NCI-H2029 treated with DMSO at 0.1 percent for 48 hours (cell line): Measurements from ENCODE around the gene FGFR4.
"Not testable (repeated sequence)": the region's sequence is repeated elsewhere in the genome, so short reads cannot be mapped to it uniquely, and the experiment has no call there.

Source experiments
- DNase-seq: peaks from one replicate; lab custom pipeline; 2025; lab: John Stamatoyannopoulos, UW

Gene FGFR4

DNA sequence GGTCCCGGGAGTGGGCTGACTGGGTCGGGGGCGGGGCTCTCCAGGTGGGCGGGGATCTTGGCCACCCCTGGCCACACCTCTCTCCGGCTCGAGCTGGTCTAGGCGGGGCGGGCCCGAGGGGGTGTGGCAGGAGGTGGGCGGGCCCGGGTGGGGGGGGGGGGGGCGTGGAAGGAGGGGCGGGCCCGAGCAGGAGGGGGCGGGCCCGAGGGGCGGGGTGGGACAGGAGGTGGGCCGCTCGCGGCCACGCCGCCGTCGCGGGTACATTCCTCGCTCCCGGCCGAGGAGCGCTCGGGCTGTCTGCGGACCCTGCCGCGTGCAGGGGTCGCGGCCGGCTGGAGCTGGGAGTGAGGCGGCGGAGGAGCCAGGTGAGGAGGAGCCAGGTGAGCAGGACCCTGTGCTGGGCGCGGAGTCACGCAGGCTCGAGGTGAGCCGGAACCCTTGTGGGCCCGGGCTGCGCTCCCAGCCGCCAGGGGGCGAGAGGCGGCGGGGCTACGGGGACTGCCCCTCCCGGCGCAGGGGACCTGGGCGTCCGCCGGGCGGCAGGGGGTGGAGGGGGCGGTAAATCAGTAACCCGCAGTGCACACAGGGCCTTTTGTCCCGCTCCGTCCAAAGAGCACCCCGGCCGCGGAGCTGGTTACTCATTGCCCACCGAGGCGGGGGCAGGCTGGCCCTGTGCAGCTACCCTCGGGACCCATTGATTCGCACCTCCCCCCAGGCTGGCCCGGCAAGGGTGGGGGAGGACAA is at the start of gene FGFR4:
Gene FGFR4 (plus strand): TSS at position 262 of the 744 bp plus-strand sequence. CDS start 2,688 bp downstream, outside the sequence.
- DNase-seq, result peak; percentile 11

DNA sequence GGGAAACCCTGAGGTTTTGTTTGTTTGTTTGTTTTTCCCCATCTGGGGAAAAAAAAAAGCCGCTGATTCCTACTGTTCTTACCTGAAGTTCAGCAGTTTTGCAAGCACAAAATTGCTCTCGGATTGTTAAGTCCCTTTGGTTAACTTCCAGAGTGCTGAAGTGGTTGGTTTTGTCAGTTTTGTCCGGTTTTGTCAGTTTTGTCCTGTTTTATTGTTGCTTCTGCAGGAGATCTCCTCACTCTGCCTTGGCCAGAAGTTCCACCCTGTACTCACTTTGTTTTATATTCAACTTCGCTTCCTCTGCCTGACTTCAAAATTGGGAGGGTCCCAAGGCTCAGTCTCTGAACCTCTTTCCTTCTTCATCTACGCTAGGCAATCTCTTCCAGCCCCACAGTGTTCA is 49.8 kb upstream of the FGFR4 start:
- no peak for DNase-seq

DNA sequence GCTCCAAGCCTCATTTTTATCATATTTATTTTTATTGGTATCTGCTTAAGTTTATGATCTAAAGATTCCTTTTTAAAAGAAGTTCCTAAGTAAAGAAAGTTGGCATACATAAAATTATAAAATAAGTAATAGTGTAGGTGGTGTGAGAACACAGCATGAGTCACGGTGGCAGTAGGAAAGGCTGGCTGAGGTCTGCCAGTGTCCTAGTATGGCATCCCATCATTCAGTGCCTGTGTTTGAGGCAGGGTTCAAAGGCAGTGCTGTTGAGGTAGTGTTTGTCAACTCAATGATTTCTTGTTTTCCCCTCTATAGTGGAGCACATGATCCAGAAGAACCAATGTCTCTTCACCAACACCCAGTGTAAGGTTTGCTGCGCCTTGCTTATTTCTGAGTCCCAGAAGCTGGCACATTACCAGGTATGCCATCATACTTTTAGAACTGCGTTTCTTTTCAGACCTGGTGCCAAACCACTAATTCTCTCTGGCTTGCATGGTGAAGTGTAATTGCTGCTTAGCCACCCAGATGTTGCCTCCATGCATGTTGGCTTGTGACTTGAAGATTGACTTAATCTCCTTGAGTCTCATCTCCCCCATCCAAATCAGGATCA is 45.8 kb upstream of the FGFR4 start:
- DNase-seq, result no peak

DNA sequence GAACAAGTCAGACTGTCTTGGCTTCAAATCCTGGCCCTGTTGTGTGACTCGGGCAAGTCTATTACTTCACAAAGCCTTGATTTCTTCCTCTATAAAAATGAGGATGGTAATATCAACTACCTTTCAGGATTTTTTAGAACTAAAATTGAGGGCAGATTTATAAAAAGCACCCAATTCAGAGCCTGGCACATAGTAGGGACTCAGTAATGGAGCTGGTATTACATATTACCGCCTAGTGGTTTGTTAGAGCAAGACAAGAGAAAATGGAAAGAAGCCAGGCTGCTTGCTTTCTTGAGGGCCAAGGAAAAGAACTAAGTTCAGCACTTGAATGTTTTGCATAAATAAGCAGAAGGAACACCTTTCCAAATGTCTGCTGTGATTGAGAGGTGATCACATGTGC is 44.8 kb upstream of the FGFR4 start:
- DNase-seq, result no peak

DNA sequence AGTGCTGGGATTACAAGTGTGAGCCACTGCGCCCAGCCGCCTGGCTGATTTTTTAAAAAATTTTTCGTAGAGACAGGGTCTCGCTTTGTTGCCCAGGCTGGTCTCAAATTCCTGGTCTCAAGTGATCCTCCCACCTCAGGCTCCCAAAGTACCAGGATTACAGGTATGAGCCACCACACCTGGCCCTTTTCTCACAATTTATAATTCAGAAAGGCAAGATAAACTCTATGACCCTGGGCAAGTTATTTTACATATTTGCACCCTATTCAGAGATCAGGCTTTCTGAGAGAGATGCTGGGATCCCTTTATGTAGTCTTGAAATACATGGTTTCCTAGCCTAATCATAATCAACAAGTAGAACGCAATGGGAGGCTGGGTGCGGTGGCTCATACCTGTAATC is 43.6 kb upstream of the FGFR4 start:
- DNase-seq, result no peak

DNA sequence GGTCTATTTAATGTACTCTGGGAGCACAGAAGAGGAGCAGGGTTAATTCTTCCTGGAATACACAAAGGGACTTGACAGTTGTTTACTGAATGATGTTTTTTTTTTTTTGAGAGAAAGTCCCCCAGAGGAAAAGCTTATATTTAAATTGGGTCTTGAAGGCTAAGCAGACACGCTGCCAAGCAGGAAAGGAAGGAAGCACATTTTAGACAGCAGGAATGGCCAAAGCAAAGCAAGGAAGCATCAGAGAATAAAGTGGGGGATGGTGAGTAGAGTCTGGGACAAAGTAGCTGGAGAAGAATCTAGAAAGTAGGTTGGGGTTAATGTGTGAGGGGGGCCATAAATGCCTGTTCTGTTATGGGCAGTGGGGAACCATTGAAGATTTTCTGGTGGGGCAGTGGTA is 42.8 kb upstream of the FGFR4 start:
- no peak for DNase-seq

DNA sequence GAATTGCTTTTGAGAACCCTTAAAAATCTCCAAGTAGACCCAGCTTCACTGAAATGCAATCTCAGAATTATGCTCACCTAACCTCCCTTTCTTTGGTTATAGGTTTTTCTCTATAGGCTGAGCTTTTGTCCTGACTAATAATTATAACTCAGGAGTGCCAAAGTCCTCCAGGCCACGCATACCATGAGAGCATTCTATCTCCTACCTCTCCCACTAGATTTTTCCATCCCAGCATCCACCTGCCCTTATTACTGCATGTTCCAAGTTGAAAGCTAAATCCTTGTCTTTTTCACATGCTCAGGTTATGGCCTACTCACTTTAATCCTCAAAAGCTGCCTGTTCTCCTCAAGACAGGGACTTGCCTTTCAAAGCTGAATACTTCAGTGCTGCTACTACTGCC is 42.1 kb upstream of the FGFR4 start:
- no peak for DNase-seq

DNA sequence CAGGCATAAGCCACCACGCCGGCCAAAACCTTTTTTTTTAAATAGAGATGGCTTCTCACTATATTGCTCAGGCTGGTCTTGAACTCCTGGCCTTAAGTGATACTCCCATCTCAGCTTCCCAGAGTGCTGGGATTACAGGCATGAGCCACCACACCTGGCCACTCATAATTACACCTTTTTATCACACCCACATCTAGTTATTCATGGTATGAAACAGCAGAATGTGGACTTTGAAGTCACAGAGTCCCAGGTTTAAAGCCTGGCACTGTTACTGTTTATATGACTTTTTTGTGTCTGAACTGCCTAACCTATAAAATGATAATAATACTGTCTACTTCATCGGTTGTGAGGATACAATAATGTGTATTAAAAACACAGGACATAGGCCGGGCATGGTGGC is 41.1 kb upstream of the FGFR4 start:
- no peak for DNase-seq

DNA sequence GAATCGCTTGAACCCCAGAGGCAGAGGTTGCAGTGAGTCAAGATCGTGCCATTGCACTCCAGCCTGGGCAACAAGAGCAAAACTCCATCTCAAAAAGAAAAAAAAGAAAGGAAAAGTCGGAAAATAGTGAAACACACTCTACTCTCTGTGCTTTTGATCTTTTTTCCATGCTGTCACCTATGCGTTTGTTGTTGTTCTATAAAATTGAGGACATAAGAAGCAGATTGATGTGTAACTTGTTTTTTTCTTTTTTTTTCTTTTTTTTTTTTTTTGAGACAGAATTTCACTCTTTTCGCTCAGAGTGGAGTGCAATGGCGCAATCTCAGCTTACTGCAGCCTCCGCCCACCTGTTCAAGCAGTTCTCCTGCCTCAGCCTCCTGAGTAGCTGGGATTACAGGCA is 38.2 kb upstream of the FGFR4 start:
- DNase-seq, result not testable (repeated sequence)

DNA sequence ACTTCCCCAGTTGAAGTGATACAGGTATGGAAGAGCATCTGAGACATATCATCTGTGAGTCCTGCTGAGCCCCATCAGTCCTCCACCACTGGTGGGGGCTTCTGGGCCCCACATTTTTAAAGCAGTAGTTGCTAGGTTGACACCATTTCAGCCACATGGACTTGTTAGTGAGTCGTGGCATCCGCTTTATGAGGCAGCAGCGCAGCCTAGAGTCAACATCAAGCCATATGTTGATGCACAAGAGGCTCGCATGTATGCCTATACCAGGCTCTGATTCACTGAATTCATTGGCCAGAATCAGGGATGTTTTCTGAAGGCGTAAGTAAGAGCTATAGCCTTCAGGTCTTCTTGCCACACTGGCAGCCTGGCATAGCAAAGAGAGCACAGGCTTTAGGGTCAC is 37.4 kb upstream of the FGFR4 start:
- DNase-seq, result no peak

DNA sequence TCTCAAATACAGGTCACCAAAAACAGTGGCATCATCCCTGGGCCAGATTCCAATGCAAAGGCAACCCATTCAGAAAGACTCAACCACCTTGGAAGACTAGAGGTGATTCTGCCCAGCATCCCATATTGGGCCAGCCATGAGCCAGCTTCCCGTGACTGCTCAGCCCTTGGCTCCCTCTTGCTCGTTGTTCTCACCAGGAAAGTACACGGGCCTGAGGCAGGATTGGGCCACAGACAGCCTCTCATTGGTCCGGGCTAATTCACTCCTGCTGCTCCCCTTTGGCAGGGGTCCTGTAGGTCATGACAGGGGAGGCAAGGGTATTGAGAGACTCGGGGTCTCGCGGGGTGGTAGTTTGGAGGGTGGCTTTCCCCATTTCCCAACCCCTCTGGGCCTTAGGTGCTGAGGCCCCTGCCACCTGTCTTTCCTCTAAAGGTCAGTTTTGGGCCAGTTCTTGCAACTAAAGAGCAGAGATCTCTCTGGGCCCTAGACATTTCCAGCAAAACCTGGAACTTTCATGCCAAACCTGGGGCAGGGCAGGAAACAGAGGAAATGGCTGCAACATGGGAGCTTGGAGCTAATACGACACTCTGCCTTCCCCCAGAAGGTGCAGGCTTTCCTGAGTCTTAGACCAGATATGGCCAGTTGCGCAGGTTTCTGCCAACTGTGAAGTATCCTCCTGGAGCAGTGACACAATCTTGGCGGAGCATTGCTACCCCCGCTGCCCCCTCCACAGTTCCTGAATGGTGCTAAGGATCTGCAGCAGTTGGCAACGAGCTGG is 22.0 kb upstream of the FGFR4 start:
- DNase-seq, result no peak

DNA sequence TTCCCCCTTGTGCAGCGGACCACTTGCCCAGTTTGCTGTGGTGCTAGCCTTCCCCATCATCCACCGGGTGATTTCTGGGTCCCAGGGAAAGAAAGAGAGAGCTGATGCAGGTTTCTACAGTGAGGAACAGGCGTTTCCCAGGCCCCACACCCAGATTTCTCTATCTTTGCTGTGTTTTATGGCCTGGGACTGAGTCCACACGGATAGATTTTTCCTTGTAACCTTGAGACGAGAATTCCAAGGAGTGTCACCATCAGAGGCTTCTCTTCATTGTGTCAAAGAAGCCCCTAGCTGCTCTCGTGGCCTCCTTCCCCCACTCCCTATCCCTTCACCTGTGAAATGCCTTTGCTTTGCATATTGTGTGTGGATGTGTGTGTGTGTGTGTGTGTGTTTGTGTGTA is 21.2 kb upstream of the FGFR4 start:
- no peak for DNase-seq

DNA sequence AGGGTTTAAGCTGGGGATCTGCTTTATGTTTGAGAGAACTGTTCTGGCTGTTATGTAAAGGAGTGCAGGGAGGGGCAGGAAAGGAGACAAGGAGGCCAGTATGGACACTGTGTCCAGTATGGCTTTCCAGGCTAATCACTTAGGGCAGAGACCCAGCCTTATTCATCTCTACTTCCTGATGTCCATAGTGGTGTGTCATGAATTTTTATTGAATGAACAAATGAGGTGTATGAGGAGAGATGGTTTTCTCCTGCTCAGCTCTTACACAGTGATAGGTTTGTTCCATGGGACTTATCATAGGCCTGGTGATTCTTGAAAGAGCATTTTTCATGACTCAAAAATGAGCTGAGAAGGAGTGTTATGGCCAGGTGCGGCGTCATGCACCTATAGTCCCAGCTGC is 20.5 kb upstream of the FGFR4 start:
- no peak for DNase-seq

DNA sequence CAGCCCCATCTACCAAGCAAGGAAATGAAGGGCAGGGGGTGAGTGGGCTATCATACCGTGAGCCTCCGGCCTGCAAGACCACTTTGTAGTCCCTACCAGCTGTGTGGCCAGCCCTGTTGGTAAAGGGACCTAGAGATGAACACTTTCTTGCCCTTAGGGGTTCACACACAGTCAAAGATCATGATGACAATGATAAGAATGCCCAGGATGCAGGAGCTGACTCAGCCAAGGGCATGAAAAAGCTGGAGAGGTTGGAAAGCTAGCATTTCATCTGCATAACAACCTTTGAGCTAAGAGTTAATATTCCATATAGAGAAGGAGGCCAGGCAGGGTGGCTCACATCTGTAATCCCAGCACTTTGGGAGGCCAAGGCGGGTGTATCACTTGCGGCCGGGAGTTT is 19.2 kb upstream of the FGFR4 start:
- DNase-seq, result no peak

DNA sequence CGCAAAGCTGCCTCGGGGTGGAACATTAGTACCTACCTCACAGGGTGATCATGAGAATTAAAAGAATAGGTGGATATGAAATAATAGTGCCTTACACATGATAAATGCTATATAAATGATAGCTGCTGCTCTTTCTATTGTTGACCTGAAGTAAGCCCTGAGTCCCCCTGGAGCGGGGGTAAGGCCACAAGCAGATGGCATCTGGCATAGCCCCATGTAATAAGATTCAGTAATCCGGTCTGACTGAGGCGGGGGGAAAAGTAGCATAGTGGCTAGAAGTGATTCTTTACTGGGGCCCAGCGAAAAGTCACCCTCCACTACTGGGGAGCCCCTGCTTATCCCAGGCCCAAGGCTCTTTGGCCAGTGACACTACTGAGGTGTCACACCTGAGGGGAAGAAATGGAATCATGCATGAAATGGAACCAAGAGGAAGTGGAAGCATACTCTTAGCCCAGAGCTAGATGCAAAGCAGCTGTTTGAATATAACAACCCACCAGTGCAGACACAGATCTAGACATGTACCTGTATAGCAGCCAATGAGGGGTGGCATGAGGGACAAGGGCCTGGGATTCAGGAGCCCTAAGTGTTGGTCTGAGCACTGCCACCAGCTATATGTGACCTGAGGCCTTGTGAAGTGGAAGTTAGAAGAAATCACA is 16.1 kb upstream of the FGFR4 start:
- DNase-seq, result no peak

DNA sequence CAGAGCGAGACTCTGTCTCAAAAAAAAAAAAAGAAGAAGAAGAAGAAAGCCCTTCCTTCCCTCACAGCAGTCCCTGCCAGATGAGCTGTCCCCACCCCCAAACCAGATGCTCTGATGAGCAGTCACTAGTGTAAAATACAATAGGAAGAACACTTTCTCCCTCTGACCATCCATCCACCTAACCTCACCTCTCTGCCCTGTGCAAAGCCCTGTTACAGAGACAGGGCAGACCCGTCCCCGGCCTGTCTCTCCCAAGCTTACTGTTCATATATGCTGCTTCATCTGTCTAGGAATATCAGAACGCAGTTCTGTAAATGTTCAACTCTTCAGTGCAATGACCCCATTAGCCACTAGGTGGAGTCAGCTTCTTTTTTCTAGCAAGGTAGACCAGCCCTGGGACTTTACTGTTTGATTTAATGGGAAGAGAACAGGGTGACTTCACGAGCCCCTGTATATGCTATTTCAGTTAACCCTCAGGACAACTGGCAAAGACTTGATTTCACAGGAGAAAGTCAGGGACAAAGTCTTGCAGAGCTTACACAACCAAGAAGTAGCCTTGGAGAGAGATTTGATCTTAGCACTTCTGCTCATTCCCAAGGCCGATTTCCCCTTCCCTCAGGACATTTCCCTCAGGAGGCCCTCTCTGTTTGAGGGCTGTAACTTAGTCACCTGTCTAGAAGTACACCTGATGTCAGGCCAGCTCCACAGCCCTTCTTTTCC is 14.9 kb upstream of the FGFR4 start:
- peak; percentile 56 for DNase-seq

DNA sequence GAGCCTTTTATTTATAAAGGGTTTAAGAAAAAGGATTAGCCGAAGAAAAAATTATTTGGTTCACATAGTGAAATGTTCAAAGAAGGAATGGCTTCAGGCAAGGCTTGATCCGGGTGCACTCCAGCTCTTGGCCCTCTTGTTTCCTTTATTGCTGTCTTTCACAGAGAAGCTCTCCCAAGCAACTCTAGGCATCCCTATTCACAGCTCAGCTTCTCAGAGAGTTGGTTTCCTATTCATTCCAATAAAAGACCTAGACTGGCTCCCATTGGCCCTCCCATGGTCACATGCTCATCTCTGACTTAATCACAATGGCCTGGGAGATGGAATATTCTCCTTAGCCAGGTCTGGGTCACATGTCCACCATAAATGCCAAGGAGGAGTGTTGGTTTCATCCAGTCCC is 9.4 kb upstream of the FGFR4 start:
- DNase-seq, result no peak

DNA sequence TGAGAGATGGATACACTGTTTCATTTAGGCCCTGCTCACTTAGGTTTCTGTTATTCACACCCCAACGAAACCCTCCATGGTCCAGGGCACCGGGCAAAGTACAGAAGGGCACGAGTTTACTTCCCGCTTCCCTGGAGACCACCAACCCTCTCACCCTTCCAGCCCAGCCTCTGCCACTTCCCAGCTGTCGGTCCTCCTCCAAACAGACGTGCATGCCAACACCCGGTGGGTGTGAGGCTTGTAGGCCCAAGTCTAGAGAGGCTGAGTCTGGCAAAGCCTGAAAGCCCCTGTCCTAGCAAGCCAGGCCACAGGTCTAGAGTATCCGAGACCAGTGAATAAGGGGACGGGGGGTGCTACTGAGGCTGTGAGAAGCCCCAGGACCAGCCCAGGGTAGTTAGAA is 7.1 kb upstream of the FGFR4 start:
- DNase-seq, result no peak

DNA sequence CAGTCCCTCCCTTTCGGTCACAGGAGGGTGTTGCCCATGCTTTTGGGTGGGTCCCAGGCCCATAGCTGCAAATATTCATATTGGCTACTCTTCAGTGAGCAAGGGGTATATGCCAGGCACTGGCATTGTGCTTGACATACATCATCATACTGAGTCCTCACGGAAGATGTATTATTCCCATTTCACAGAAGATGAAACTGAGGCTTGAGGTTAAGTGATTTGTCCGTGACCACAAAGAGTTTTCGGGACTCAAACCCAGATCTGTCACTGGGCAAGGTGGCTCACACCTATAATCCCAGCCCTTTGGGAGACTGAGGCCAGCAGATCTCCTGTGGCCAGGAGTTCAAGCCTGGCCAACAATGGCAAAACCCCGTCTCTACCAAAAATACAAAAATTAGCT is 6.5 kb upstream of the FGFR4 start:
- DNase-seq, result no peak

DNA sequence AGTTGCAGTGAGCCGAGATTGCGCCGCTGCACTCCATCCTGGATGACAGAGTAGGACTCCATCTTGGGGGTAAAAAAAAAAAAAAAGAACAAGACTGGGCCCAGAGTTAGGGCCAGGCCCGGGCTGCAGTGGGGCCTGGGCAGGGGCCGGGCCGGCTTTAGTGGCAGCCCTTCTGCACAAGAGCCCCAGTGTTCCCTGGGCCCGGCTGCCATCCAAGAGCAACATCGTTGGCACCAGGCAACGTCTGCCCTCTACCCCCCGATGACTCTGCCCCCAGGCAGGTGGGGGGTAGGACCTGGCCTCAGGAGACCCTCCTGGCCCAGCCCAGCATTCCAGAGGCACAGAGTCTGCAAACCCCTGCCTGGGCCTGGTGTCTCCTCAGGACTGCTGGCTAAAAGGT is 4.9 kb upstream of the FGFR4 start:
- DNase-seq, result no peak

DNA sequence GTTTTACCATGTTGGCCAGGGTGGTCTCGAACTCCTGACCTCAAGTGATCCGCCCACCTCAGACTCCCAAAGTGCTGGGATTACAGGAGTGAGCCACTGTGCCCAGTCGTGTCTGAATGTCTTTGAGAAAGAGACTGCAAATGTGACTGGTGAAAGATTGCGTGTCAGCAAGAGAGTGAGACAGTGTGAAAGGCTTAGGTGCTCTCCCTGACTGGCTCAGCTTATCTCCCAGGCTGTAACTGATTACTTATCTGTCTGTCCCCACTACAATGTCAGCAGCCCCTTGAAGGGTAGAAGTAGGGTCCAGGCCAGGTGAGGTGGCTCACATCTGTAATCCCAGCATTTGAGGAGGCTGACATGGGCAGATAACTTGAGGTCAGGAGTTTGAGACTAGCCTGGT is 3.4 kb upstream of the FGFR4 start:
- no peak for DNase-seq

DNA sequence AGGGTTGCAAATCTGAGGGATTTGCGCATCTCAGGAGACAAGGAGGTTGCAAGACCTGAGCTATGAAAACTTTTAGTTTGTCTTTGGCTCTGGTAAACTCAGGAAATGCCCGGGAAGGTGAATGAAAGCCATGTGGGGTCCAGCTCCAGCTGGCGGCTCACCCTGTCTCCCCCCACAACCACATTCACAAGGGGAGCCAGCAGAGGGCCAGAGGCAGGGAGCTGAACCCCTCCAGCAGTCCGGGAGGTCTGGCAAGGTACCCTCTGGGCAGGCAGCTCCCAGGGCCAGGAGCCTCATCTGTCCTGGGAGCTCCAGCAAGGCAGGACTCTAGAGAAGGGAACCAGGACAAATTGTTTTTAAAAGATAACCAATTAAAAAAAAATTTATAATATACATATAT is 2.5 kb upstream of the FGFR4 start:
- DNase-seq, result no peak
